PC-3 (cell line): ENCODE results near the gene C5AR1.

Source experiments
- EZH2 ChIP-seq: fragments of 300-600 bp; sonication (generic); IDR thresholded peaks from one replicate; pipeline ENCODE4 v1.6.1; 2017; ENCODE audit warnings: antibody characterized with exemption, mild to moderate bottlenecking, low read length; ENCODE audit not compliant: unreplicated experiment
- EZH2phosphoT487 ChIP-seq: fragments of 300-600 bp; sonication (generic); IDR thresholded peaks from 2 replicates; pipeline ENCODE4 v1.6.1; 2018; ENCODE audit warnings: mild to moderate bottlenecking, antibody characterized with exemption, low read length, borderline replicate concordance
- TF ChIP-seq, protein P1 (sequence below): fragments of 300-600 bp; sonication (generic); conservative IDR thresholded peaks from 2 replicates; pipeline ENCODE4 v1.5.1; 2017; ENCODE audit warnings: antibody characterized with exemption, low read depth, mild to moderate bottlenecking, low read length

- TF ChIP-seq, protein P1, sequence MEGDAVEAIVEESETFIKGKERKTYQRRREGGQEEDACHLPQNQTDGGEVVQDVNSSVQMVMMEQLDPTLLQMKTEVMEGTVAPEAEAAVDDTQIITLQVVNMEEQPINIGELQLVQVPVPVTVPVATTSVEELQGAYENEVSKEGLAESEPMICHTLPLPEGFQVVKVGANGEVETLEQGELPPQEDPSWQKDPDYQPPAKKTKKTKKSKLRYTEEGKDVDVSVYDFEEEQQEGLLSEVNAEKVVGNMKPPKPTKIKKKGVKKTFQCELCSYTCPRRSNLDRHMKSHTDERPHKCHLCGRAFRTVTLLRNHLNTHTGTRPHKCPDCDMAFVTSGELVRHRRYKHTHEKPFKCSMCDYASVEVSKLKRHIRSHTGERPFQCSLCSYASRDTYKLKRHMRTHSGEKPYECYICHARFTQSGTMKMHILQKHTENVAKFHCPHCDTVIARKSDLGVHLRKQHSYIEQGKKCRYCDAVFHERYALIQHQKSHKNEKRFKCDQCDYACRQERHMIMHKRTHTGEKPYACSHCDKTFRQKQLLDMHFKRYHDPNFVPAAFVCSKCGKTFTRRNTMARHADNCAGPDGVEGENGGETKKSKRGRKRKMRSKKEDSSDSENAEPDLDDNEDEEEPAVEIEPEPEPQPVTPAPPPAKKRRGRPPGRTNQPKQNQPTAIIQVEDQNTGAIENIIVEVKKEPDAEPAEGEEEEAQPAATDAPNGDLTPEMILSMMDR: no peak
- TF ChIP-seq EZH2: no peak
- TF ChIP-seq EZH2phosphoT487: no peak
Observed at GRCh38 chr19:47362321-47362720, 52.7 kb downstream of the C5AR1 start.
